HG02981 (cell line): ENCODE measurements around the gene SLC30A3.
"Not testable (repeated sequence)": the region's sequence is repeated elsewhere in the genome, so short reads cannot be mapped to it uniquely, and the experiment has no call there.

Experiments used
- ATAC-seq: cut with Tn5 transposase; IDR thresholded peaks from one replicate; pipeline ENCODE4 v1.9.1; 2021; ENCODE audit warnings: mild to moderate bottlenecking, moderate library complexity; ENCODE audit not compliant: unreplicated experiment

Gene SLC30A3

GRCh38 chr2:27262379-27263286 is at the start of gene SLC30A3:
SLC30A3 (minus strand) TSS chr2:27263047; CDS start chr2:27262906, 141 bp downstream.
- ATAC-seq = no peak

GRCh38 chr2:27312152-27312551 is 49.3 kb upstream of the SLC30A3 start:
- no peak for ATAC-seq

GRCh38 chr2:27309651-27310050 is 46.8 kb upstream of the SLC30A3 start:
- ATAC-seq = no peak

GRCh38 chr2:27308359-27308881 is 45.6 kb upstream of the SLC30A3 start, which contains the start of gene UCN:
UCN (minus strand) TSS chr2:27308445; CDS start chr2:27307895, 550 bp downstream.
- ATAC-seq = no peak

- no peak for ATAC-seq
Measured at GRCh38 chr2:27307545-27308358, 44.9 kb upstream of the SLC30A3 start.

GRCh38 chr2:27307287-27307544 is 44.4 kb upstream of the SLC30A3 start:
- no peak for ATAC-seq

- no peak for ATAC-seq
Measured at GRCh38 chr2:27306573-27307286, 43.9 kb upstream of the SLC30A3 start.

GRCh38 chr2:27306136-27306535 is 43.3 kb upstream of the SLC30A3 start:
- no peak for ATAC-seq

- no peak for ATAC-seq
Measured at GRCh38 chr2:27305516-27305915, 42.7 kb upstream of the SLC30A3 start.

- no peak for ATAC-seq
Measured at GRCh38 chr2:27304488-27305240, 41.8 kb upstream of the SLC30A3 start.

GRCh38 chr2:27303093-27304025 is 40.5 kb upstream of the SLC30A3 start:
- no peak for ATAC-seq

- not testable (repeated sequence) for ATAC-seq
Measured at GRCh38 chr2:27300606-27301005, 37.8 kb upstream of the SLC30A3 start.

- no peak for ATAC-seq
Measured at GRCh38 chr2:27298391-27299080, 35.7 kb upstream of the SLC30A3 start.

- no peak for ATAC-seq
Measured at GRCh38 chr2:27297195-27297594, 34.3 kb upstream of the SLC30A3 start.

- ATAC-seq = no peak
Measured at GRCh38 chr2:27296481-27296880, 33.6 kb upstream of the SLC30A3 start.

GRCh38 chr2:27294928-27295327 is 32.1 kb upstream of the SLC30A3 start:
- no peak for ATAC-seq

GRCh38 chr2:27291865-27292264 is 29.0 kb upstream of the SLC30A3 start:
- no peak for ATAC-seq

GRCh38 chr2:27290549-27290948 is 27.7 kb upstream of the SLC30A3 start:
- no peak for ATAC-seq

GRCh38 chr2:27288610-27289009 is 25.8 kb upstream of the SLC30A3 start:
- ATAC-seq = no peak
